HG03520 (cell line): ENCODE results near the gene PNMT.
"Not testable (repeated sequence)": the region's sequence is repeated elsewhere in the genome, so short reads cannot be mapped to it uniquely, and the experiment has no call there.

Source experiments
- ATAC-seq: cut with Tn5 transposase; IDR thresholded peaks from one replicate; pipeline ENCODE4 v1.9.1; 2021; ENCODE audit warnings: mild to moderate bottlenecking, moderate library complexity; ENCODE audit not compliant: unreplicated experiment

PNMT gene

DNA sequence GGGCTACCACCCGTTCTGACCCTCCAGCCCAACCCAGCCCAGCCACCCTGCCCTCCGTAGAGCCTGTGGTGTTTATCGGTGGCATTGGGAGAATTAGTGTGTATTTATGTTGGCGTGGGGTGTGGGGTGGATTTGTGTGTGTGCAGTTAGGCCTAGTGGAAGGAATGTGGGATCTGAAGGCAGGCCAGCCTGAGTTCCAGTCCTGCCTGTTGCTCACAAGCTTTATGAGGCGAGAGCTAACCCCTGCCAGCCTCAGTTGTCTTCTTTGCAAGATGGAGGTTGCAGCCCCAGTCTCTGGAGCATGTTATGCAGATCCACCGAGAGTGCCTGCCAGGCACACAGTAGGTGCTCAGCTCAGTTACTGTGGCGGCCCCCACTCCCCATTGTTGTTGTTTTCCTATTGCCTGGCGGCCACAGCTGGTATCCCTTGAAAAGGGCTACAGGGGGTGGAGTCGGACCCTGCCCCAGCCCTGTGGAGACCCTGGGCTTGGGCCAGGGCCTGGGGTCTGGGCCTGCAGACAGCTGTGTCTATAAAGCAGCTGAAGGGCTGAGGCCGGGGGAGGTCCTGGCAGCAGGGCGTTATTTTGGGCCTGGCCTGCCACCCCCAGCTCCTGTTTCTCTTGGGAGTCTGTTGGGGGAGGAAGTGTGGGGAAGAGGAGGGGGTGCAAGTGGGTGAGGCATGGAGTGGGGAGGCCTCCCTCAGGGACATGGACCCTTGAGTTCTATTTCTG, 36.7 kb downstream of the PNMT start:
- ATAC-seq = no peak

GRCh38 chr17:39705786-39706348, 37.6 kb downstream of the PNMT start:
- ATAC-seq = no peak

DNA sequence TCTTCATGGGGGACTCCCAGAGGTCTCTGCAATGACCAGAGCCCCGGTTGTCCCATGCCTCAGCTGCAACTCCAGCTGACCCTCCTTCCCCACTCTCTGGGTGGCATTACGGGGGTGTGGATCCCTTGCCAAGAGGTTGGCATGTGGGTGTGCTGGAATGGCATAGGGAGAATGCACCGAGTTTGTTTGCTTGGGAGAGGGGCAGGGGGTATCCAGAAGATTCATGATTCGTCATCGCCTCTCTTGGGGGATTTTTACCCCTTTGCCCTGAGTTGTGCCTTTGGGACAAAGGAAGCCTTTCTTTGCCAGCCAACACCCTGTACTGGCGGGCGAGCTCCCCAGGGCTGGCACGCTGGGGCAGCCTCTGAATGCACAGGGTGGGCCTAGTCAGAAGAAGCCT, 38.1 kb downstream of the PNMT start:
- no peak for ATAC-seq

GRCh38 chr17:39706921-39707337, 38.7 kb downstream of the PNMT start:
- no peak for ATAC-seq

GRCh38 chr17:39709319-39709997, 41.2 kb downstream of the PNMT start:
- ATAC-seq = no peak

DNA sequence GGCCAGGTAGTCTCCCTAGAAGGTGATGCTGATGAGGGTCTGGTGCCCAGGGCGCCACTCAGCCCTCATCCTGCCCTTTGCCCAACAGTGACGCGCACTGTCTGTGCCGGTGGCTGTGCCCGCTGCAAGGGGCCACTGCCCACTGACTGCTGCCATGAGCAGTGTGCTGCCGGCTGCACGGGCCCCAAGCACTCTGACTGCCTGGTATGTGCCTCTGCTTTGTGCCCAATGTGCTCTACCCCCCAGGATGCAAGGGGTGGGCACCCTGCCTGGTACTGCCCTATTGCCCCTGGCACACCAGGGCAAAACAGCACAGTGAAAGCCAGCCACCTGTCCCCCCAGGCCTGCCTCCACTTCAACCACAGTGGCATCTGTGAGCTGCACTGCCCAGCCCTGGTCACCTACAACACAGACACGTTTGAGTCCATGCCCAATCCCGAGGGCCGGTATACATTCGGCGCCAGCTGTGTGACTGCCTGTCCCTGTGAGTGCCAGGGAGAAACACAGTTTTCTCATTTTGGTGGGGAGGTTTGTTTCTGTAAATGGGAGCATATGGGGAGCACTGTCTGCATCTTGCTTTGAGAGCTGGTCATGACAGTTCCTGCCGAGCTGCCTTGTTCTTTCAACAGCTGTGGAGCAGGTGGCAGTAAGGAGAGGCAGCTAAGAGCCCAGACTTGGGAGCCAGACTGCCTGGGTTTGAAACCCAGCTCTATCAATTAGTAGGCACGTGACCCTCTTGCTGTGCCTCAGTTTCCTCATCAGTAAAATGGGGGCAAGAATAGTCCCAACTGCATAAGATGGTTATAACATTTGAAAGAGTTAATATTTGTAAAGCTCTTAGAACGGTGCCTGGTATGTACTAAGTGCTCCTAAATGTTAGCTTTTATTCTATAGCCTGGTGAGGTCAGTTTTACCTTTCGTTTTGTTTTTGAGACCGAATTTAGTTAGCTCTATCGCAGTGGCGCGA, 42.0 kb downstream of the PNMT start:
- no peak for ATAC-seq

DNA sequence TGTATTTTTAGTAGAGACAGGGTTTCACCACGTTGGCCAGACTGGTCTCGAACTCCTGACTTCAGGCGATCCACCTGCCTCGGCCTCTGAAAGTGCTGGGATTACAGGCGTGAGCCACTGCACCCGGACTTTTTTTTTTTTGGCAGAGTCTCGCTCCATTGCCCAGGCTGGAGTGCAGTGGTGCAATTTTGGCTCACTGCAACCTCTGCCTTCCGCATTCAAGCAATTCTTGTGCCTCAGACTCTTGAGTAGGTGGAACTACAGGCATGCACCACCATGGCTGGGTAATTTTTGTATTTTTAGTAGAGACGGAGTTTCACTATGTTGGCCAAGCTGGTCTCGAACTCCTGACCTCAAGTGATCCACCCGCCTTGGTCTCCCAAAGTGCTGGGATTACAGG, 42.8 kb downstream of the PNMT start:
- ATAC-seq = not testable (repeated sequence)

- ATAC-seq = no peak
Observed at GRCh38 chr17:39711851-39712250, 43.6 kb downstream of the PNMT start.

- no peak for ATAC-seq
Observed at GRCh38 chr17:39714234-39714633, 46.0 kb downstream of the PNMT start.

GRCh38 chr17:39715375-39716072, 47.3 kb downstream of the PNMT start:
- ATAC-seq = no peak

GRCh38 chr17:39716073-39716818, 48.0 kb downstream of the PNMT start:
- ATAC-seq = no peak

DNA sequence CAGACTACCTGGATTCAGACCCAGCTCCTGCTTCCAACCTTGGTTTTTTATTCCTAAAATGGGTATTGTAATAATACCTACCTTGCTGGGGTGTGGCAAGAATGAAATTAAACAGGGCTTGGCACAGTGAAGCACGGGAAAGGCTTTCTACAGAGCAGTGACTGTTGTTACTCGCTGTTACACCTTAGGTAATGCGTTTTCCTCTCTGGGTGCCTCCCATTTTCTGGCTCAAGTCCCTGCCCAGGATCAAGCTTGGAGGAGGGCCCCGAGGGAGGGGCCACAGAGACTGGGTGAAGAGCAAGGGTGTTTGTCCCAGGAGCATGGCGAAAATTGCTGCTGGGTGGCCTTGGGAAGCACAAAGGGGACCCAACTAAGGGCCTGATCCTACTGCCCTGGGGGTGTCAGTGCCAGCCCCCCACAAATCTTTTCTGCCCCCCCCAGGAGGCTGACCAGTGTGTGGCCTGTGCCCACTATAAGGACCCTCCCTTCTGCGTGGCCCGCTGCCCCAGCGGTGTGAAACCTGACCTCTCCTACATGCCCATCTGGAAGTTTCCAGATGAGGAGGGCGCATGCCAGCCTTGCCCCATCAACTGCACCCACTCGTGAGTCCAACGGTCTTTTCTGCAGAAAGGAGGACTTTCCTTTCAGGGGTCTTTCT, 48.8 kb downstream of the PNMT start:
- ATAC-seq = no peak

DNA sequence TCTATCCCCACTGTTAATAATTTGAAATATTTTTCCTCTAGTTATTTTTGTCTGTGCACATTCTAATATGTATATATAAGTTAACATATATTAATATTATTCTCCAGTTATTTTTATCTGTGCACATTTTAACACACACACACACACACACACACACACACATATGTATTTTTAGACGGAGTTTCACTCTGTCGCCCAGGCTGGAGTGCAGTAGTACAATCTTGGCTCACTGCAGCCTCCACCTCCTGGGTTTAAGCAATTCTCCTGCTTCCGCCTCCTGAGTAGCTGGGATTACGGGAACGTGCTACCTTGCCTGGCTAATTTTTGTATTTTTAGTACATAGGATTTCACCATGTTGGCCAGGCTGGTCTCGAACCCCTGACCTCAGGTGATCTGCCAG, 49.4 kb downstream of the PNMT start:
- no peak for ATAC-seq

- no peak for ATAC-seq
Observed at GRCh38 chr17:39719563-39720355, 51.5 kb downstream of the PNMT start.
